GM18517 (cell line): ENCODE data around the gene DDR1.
"Not testable (repeated sequence)": the region's sequence is repeated elsewhere in the genome, so short reads cannot be mapped to it uniquely, and the experiment has no call there.

Experiments used
- ATAC-seq: cut with Tn5 transposase; IDR thresholded peaks from one replicate; pipeline ENCODE4 v1.9.1; 2021; ENCODE audit warnings: mild to moderate bottlenecking, moderate library complexity; ENCODE audit not compliant: unreplicated experiment

The DDR1 gene

GRCh38 chr6:30914076-30914853, 29.9 kb downstream of the DDR1 start, which contains the start of gene VARS2:
Gene VARS2 (plus strand): TSS chr6:30914238. CDS start chr6:30914837, 599 bp downstream.
- ATAC-seq, result peak; percentile 81

GRCh38 chr6:30914854-30915590, 30.7 kb downstream of the DDR1 start:
- ATAC-seq, result no peak

GRCh38 chr6:30915591-30915946, 31.2 kb downstream of the DDR1 start:
- no peak for ATAC-seq

GRCh38 chr6:30917041-30917440, 32.7 kb downstream of the DDR1 start:
- no peak for ATAC-seq

- no peak for ATAC-seq
These were observed 33.2 kb downstream of the DDR1 start for GRCh38 chr6:30917487-30917886.

- no peak for ATAC-seq
These were observed 34.4 kb downstream of the DDR1 start for GRCh38 chr6:30918670-30919069.

GRCh38 chr6:30922447-30922852, 38.1 kb downstream of the DDR1 start:
- no peak for ATAC-seq

GRCh38 chr6:30924040-30924627, 39.8 kb downstream of the DDR1 start:
- ATAC-seq, result not testable (repeated sequence)

GRCh38 chr6:30926644-30927043, 42.3 kb downstream of the DDR1 start:
- ATAC-seq, result no peak

- ATAC-seq, result not testable (repeated sequence)
These were observed 42.8 kb downstream of the DDR1 start for GRCh38 chr6:30927080-30927479.

- ATAC-seq, result no peak
These were observed 44.4 kb downstream of the DDR1 start for GRCh38 chr6:30928677-30929076.

GRCh38 chr6:30930506-30930905, 46.2 kb downstream of the DDR1 start:
- ATAC-seq, result no peak

GRCh38 chr6:30931272-30931671, 47.0 kb downstream of the DDR1 start:
- ATAC-seq, result no peak

- ATAC-seq, result no peak
These were observed 47.8 kb downstream of the DDR1 start, which contains the start of gene SFTA2 for GRCh38 chr6:30931969-30932645. Gene SFTA2 (minus strand): TSS chr6:30932170. CDS start chr6:30932096, 74 bp downstream.

- no peak for ATAC-seq
These were observed 48.5 kb downstream of the DDR1 start for GRCh38 chr6:30932665-30933365.

- no peak for ATAC-seq
These were observed 50.7 kb downstream of the DDR1 start for GRCh38 chr6:30935018-30935417.

GRCh38 chr6:30937265-30937664, 52.9 kb downstream of the DDR1 start:
- ATAC-seq, result no peak

GRCh38 chr6:30938730-30939129, 54.4 kb downstream of the DDR1 start:
- ATAC-seq, result no peak

GRCh38 chr6:30939473-30939872, 55.2 kb downstream of the DDR1 start:
- ATAC-seq, result no peak

- ATAC-seq, result no peak
These were observed 56.2 kb downstream of the DDR1 start, which contains the start of gene MUCL3 for GRCh38 chr6:30940361-30940986. Gene MUCL3 (plus strand): TSS chr6:30940973. CDS start chr6:30941000, 27 bp downstream.
